ENCODE data around the gene DHRS7B.
"Not testable (repeated sequence)": the region's sequence is repeated elsewhere in the genome, so short reads cannot be mapped to it uniquely, and the experiment has no call there.

DHRS7B gene, protein sequence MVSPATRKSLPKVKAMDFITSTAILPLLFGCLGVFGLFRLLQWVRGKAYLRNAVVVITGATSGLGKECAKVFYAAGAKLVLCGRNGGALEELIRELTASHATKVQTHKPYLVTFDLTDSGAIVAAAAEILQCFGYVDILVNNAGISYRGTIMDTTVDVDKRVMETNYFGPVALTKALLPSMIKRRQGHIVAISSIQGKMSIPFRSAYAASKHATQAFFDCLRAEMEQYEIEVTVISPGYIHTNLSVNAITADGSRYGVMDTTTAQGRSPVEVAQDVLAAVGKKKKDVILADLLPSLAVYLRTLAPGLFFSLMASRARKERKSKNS

DNA sequence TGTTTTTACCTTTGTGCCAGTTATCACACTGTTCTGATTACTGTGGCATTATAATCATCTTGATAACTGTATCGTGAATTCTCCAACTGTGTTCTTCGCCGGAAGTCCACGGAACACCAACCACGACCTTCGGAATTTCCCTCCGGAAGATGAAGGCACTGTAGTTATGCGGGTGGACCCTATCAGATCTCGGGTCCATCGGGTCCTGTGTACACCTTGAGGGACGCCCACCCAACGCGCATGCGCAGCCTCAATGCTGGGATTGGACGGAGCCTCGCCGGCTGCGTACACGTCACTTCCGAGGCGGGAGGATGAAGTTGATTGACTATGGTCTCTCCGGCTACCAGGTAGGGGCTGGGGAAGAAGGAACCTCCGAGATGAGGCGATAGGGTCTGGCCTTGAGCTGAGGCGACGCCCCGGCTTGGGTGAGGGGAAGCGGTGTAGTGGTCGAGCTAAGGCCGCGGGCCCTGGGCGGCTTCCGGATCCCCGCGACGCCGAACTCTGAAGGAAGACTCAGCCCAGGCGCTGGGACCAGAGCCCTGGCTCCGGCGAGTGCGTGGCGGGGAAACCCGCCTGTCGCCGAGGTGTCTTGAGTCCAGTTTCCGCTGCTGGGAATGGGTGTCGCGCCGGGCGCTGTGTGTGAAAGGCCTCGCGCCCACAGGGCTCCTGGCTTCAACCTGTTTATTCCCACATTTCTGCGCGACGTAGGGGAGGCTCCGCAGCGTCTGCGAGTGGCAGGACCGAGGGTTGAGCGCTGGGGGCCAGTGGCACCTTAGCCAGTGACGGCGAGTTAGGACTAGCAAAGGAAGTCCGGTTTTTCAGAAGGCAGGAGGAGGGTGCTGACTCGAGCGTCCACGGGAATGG, at the start of gene DHRS7B:
Gene DHRS7B (plus strand): TSS at position 320 of the 864 bp plus-strand sequence. CDS start 8 bp downstream, at position 328.
- peak; percentile 96 for DNase-seq

DNA sequence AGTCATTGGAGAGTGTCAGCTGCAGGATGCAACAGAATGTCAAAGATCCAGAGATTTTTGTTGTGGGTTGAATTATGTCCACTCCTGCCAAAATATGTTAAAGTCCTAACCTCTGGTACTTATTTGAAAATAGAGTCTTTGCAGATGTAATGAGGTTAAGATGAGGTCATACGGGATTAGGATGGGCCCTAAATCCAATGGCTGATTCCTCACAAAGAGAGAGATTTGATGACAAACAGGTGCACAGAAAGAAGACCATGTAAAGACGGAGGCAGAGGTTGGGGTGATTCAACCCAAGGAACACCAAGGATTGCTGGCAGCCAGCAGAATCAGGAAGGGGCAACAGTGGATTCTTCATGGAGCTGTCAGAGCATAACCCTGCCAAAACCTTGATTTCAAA, 49.5 kb upstream of the DHRS7B start:
- DNase-seq, result no peak

DNA sequence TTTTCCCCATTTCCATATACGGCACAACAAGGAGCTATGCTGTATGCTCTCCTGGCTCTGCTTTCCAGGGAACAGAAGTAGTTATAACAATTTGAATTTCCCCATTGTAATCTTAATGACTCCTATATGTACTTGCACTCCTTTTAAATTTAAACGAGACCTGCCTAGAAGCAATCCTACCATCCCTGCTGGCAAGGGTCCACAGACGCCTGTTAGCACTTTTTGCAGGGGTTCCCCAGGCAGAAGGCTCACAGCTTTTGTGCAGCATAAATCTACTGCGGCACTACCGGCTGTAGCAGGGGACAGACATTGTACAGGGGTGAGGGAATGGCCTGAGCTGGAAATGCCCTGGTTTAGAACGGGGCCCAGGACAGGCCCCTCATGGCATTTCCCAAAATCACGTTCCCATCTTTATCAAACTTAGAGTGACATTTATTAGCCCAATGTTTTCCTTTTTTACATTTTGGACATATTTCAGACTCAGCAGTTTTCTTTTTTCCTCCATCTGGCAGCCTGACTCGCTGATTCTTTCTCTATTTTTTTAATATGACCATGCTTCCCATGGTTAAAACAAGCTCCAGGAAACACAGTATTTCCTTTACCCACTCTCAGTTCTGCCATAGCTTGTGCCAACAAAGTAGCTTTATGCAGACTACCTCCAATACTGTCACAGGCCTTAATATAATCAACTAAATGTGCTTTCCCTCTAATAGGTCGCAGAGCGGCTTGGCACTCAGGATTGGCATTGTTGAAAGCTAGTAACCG, 48.6 kb upstream of the DHRS7B start:
- no peak for DNase-seq

DNA sequence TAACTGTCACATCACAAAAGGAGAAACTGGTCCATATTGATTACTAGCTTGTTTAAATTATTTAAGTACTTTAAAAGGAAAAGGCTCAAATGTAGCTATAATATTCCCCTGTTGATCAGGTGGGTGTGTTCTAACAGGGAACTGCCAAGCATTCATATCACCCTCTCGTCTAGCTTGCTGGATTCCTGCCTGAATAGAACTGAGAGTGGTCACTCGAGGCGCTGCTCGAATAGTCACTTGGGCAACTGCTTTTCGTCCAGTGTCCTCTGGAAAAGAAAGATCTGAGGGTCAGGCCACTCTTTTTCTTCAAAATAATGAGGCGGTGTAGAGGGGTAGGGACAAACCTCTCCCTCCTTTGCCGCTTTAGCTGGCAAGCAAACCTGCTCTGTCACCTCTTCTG, 47.6 kb upstream of the DHRS7B start:
- DNase-seq, result no peak

DNA sequence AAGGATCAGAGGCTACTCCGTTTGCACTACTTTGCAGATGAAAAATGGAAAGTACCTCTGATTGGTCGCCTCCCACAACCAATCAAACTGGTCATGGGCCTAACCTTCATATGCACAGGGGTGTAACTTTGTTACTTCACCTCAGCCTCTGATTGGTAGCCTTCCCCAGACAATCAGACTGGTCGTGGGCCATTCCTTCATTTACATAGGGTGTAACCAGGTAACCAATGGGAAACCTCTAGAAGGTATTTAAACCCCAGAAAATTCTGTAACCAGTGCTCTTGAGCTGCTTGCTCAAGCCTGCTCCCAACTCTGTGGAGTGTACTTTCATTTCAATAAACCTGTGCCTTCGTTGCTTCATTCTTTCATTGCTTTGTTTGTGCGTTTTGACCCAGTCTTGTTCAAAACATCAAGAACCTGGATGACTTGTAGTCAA, 44.7 kb upstream of the DHRS7B start:
- DNase-seq, result no peak

DNA sequence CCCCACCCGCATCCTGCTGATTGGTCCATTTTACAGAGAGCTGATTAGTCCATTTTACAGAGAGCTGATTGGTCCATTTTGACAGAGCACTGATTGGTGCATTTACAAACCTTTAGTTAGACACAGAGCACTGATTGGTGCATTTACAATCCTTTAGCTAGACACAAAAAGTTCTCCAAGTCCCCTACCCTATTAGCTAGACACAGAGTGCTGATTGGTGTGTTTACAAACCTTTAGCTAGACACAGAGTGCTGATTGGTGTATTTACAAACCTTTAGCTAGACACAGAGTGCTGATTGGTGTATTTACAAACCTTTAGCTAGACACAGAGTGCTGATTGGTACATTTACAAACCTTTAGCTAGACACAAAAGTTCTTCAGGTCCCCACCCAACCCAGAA, 41.5 kb upstream of the DHRS7B start:
- DNase-seq, result not testable (repeated sequence)

DNA sequence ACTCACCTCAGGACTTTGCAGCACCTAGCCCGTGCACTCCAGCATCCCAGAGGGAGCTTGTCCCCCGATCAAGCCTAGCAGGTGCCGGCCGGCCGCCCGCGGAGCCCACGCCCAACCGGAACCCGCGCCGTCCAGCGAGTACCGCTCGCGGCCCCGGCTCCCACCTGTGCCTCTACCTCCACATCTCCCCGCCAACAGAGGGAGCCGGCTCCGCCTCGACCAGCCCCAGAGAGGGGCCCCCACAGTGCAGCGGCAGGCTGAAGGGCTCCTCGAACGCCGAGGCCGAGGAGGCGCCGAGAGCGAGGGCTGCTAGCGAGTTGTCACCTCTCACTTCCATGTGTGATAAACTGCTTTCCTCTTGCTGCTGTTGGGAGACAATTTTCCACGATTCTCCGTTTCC, 41.1 kb upstream of the DHRS7B start:
- no peak for DNase-seq

DNA sequence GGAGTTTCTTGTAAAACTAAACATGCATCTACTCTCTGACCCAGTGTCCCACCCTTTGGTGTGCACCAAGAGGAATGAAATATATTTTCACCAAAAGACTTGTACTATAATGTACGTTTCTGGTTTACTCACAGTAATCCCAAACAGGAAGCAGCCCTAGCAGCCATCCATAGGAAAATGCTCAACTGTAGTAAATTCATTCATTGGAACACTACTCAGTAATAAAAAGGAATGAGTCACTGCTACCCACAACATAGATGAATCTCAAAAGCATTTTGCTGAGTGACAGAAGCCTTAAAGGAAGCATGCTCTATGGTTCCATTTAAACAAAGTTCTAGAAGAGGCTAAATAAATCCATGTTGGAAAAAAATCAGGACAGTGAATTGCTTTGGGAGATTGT, 37.6 kb upstream of the DHRS7B start:
- no peak for DNase-seq

DNA sequence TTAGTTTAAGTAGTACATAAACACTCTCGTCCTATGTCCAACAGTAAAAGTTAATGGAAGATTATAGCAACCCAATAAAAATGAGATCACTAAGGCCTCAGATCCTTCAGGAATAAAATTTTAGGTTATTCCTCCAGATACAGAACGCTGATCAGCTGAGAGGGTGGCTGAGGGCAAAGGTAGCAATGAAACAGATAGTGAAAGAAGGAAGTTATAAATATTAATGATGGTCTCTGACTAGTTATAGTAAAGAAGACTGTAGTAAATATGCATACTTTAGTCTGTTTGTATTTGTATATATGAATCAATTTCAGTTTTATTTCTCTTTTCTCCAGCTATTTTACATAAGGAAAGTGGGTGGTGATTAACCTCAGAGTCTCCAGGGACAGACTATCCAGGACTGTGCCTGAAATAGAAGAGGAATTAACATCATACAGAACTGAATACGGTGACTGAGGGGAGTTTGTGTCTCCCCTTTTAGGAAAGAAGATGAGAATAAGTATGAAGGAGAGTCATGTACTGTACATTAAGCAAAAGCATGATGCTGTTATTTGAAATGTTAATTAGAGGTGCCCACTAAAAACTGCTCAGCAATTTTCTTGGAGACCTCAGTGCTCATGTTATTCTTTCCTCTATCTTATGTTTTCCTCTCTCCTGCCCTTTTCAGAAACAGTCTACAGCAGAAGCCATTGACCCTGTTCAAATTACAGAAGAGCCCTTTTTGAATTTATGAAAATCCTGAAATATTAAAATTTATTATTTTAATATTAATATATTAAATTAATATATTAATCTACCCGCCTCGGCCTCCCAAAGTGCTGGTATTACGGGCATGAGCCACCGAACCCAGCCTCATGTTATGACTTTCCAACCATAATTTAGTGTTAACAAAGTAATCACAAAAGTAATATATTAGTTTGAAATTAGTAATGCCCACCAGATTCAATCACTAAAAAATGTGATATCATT, 36.5 kb upstream of the DHRS7B start:
- no peak for DNase-seq

DNA sequence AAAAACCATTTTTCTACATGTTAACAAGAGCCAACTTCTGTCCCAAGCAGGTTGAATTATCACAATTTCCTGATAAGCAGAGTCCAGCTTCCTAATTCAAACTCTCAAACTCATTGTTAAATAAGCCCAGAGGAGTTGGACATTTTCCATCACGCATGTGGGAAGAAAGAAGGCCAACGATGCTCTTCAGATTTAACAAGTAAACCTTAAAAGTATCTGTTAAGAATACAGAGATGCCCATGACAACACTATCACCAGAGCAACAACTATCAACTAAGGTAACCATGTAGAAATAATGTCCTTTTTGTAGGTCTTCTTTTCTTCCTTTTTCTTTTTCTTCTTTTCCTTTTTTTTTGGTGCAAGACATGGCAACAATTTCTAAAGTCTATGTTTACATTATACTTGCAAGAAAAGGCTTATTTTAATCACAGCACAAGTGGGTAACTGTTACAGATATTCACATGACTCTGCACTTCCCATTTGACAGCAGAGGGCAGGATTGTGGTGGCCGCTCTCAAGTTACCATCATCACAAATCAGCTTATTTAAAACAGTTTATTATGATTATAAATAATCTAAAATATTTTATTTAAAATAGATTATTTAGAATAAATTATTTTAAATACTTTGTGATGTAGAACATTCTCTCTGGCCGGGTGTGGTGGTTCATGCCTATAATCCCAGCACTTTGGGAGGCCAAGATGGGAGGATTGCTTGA, 35.7 kb upstream of the DHRS7B start:
- no peak for DNase-seq

DNA sequence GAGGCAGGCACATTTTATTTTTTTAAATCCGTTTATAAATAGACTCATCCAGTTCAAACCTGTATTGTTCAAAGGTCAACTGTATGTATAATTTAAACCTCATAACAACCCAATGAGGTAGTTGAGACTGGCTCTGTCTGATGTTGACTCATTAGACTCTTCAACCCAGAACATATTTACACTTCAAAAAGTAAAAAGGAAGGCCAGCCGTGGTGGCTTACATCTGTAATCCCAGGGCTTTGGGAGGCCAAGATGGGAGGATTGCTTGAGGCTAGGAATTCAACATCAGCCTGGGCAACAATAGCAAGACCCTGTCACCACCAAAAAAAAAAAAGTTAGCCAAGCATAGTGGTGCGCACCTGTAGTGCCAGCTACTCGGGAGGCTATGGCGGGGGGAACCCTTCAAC, 32.5 kb upstream of the DHRS7B start:
- DNase-seq, result no peak

DNA sequence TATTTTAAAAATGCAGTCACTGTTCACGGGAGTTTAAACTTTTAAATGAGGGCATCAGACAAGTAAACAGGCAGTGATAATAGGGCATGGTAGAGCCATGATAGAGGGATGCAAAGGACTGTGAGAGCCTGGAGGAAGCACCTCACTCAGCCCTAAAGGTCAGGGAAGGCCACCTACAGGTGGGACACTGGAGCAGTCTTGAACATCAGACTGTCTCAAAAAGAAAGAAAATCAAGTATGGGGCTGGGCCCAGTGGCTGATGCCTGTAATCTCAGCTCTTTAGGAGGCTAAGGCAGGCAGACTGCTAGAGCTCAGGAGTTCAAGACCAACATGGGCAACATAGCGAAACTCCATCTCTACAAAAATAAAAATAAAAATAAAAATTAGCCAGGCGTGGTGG, 31.0 kb upstream of the DHRS7B start:
- no peak for DNase-seq

DNA sequence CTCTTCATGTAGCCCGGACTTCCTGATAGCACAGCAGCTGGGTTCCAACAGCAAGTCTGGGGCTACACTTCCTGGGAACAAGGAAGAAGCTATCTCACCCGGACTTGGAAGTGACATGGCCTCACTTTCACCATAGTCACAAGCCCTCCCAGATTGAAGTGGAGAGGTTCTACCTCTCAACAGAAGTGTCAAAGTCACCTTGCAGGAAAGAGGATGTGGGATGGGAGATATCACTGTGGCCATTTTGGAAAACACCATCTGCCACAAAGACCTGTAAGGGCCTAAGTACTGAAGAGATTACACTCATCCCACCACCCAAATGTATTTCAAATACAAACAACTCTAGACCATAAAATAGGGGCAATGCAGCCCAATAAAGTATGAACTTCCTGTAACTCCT, 29.9 kb upstream of the DHRS7B start:
- no peak for DNase-seq

DNA sequence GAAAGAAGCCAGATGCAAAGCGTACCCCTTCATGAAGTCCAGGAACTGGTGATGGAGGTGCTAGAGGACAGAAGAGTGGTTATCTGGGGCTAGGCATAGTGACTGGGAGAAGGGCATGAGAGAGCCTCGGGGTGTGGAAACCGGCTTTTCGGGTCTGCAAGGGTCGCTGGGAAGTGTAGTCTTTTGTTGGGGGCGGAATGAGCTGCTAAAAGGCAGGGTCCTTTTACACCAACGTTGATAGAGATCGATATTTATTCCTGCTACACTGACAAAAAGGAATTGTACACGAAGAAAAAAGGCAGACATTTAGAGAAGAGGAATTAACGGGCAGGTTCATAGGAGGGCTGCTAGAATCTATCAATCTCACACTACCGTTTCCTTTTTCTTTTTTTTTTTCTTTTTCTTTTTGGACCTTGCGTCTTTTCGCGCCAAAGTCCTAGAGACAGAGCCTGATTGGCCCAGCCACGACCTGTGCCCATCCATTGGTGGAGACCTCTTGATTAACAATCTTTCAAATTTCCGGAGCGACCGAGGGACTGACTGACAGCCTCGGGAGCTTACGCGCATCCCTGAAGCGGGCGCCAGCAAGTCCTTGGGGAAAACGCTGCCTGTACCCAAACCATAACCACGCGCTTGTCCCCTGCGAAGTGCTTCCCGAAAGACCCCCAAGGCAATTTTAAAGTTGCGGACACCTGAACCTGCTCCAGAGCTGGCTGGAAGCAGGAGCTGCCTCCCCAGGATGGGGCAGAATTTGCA, 27.7 kb upstream of the DHRS7B start:
- peak; percentile 64 for DNase-seq

DNA sequence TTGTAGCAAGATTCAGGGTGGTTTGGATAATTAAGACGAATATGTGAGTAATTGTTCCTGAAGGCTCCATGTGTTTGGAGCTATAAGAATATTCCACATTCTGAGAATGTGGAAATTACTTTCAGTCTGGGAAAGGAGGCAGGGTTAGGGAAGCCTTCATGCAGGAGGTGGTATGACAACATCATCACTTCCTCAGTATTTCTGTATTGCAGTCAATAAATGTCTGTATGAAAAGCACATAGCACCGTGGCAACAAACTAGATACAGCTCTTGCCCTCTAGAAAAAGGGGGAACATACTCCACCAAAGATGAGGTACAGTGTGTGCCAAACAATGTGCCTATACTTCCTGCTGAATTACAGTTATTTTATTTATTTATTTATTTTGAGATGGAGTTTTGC, 26.1 kb upstream of the DHRS7B start:
- no peak for DNase-seq

DNA sequence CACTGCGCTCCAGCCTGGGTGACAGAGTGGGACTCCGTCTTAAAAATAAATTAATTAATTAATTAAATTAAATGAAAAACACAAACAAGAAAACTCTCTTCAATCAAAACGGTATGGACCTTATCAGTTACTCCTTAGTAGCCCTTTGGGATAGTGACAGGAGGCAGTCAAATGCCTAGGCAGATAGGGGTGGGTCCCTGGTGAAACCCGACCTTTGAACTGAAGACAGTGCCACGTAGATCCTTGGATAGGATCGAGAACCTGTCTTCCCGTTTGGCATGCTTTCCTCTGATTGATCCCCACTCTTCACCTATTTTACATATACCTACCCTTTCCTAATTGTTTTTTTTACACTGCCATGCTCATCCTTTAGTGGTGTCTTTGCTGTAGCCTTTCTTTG, 22.2 kb upstream of the DHRS7B start:
- DNase-seq, result no peak

DNA sequence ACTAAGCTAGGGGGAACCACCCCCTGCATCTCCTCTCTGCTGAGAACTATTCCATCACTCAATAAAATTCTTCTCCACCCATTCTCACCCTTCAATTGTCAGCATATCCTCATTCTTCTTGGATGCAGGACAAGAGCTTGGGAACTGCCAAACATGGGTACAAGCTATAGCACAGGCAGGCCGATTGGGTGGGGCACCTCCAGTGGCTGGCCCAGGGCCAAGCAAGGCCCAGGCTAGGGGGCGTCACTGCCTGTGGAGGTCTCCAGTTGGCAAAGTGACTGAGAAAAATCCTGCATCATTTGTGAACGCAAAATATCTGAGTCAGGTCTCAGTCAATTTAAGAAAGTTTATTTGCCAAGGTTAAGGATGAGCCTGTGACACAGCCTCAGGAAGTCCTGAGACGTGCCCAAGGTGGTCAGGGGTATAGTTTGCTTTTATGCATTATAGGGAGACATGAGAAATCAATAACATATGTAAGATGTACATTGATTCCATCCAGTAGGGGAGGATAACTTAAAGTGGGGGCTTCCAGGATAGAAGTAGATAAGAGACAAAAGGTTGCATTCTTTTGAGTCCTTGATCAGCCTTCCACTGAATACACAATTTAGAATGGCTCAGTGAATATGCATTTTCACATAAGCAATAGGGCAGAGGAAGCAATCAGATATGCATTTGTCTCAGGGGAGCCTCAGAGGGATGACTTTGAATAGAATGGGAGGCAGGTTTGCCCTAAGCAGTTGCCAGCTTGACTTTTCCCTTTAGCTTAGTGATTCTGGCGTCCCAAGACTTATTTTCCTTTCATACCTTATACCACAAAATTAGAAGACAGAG, 21.5 kb upstream of the DHRS7B start:
- DNase-seq, result no peak

DNA sequence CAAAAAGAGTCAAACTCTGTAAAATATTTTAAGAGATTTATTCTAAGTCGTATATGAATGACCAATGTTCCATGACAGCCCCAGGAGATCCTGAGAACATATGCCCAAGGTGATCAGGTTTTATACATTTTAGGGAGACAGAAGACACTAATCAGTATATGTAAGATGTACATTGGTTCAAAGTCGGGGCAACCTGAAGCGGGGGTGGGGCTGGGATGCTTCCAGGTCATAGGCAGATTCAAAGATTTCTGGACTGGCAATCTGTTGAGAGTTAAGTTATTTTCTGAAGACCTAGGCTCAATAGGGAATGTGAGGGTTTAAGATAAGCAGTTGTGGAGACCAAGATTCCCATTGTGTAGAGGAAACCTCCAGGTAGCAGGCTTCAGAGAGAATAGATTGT, 20.4 kb upstream of the DHRS7B start:
- no peak for DNase-seq

DNA sequence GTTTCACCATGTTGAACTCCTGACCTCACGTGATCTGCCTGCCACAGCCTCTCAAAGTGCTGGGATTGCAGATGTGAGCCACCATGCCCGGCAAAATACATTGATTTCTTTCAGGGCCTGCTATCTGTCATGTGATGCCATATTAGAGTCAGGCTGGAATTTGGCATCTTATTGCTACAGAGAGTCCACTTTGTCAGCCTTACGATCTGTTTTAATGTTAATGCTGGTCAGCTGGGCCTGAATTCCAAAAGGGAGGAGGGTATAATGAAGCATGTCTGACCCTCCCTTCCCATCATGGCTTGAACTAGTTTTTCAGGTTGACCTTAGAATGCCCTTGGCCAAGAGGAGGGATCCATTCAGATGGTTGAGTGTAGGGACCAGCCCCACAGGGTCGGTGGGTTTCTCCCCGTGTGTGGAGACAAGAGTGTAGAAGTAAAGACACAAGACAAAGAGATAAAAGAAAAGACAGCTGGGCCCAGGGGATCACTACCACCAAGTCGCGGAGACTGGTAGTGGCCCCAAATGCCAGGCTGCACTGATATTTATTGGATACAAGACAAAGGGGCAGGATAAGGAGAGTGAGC, 19.6 kb upstream of the DHRS7B start:
- not testable (repeated sequence) for DNase-seq

Measured in activated CD4-positive, CD25-positive, alpha-beta regulatory T cell treated with anti-CD3 and anti-CD28 coated beads, Interleukin-2, amount 50 U/mL, for 72 hours (primary cell).